Loucy (cell line): Measurements from ENCODE around the gene CAMK2D.

Experiments used
- H2AFZ ChIP-seq: fragments of 200-600 bp; sonication (generic); 2 replicates; pipeline ENCODE4 v1.6.0; 2016; ENCODE audit warnings: antibody characterized with exemption, mild to moderate bottlenecking, low read length, moderate library complexity
- H3F3A ChIP-seq: fragments of 200-600 bp; 2 replicates; pipeline ENCODE4 v1.6.0; 2016; ENCODE audit warnings: antibody characterized with exemption, low read depth, mild to moderate bottlenecking
- H3K27me3 ChIP-seq: fragments of 200-600 bp; sonication (generic); 2 replicates; pipeline ENCODE4 v1.6.1; 2014; ENCODE audit warnings: low read length, mild to moderate bottlenecking; ENCODE audit not compliant: insufficient read depth, poor library complexity, severe bottlenecking
- H3K36me3 ChIP-seq: fragments of 200-600 bp; sonication (generic); 2 replicates; pipeline ENCODE4 v1.6.1; 2016; ENCODE audit warnings: low read length; ENCODE audit not compliant: insufficient read depth
- H3K4me1 ChIP-seq: fragments of 200-600 bp; sonication (generic); 2 replicates; pipeline ENCODE4 v1.5.1; 2014; ENCODE audit warnings: low read length, mild to moderate bottlenecking; ENCODE audit not compliant: insufficient read depth, poor library complexity, severe bottlenecking
- H3K4me2 ChIP-seq: fragments of 200-600 bp; sonication (generic); 2 replicates; pipeline ENCODE4 v1.6.0; 2014; ENCODE audit warnings: antibody characterized with exemption, low read length, low read depth, mild to moderate bottlenecking; ENCODE audit not compliant: poor library complexity, severe bottlenecking
- H3K4me3 ChIP-seq: fragments of 200-600 bp; sonication (generic); 2 replicates; pipeline ENCODE4 v1.5.1; 2014; ENCODE audit warnings: low read length, mild to moderate bottlenecking, mixed read lengths; ENCODE audit not compliant: poor library complexity, severe bottlenecking
- H3K79me2 ChIP-seq: fragments of 200-600 bp; sonication (generic); 2 replicates; pipeline ENCODE4 v1.6.1; 2014; ENCODE audit warnings: low read length; ENCODE audit not compliant: insufficient read depth
- H3K9ac ChIP-seq: fragments of 200-600 bp; sonication (generic); 2 replicates; pipeline ENCODE4 v1.6.0; 2014; ENCODE audit warnings: mild to moderate bottlenecking, low read depth, low read length, moderate library complexity; ENCODE audit not compliant: poor library complexity, severe bottlenecking
- H3K9me2 ChIP-seq: fragments of 200-600 bp; sonication (generic); replicated peaks from 2 replicates; pipeline ENCODE4 v1.6.1; 2016; ENCODE audit warnings: low read depth, low read length, mixed read lengths
- H3K9me3 ChIP-seq: fragments of 200-600 bp; sonication (generic); 2 replicates; pipeline ENCODE4 v1.6.1; 2014; ENCODE audit warnings: mild to moderate bottlenecking, antibody characterized with exemption, low read length, low read depth; ENCODE audit not compliant: insufficient read depth
- H4K20me1 ChIP-seq: fragments of 200-600 bp; sonication (generic); 2 replicates; pipeline ENCODE4 v1.6.0; 2014; ENCODE audit warnings: antibody characterized with exemption, low read length, mild to moderate bottlenecking; ENCODE audit not compliant: insufficient read depth, poor library complexity, severe bottlenecking
- CTCF ChIP-seq: fragments of 200-600 bp; sonication (generic); conservative IDR thresholded peaks from 2 replicates; pipeline ENCODE4 v1.5.1; 2014; ENCODE audit warnings: mild to moderate bottlenecking, antibody characterized with exemption, low read length
- EZH2phosphoT487 ChIP-seq: fragments of 200-600 bp; IDR thresholded peaks from 2 replicates; pipeline ENCODE4 v1.6.1; 2018; ENCODE audit warnings: antibody characterized with exemption, mild to moderate bottlenecking, moderate library complexity, borderline replicate concordance

The CAMK2D gene

GRCh38 chr4:113505044-113505443, 256.5 kb downstream of the CAMK2D start:
- Histone ChIP-seq H3K4me3 (no peak overlapping the region), H3K4me1 (no peaks in the 10 kb centered on the region), H4K20me1 (no peaks in the 10 kb centered on the region), H3K9me2 (no peaks in the 10 kb centered on the region), H3F3A (no peaks in the 10 kb centered on the region), H3K27me3 (no peaks in the 10 kb centered on the region), H3K4me2 (no peak overlapping the region), H3K9ac (no peak overlapping the region), H3K9me3 (no peaks in the 10 kb centered on the region), H2AFZ (no peak overlapping the region), H3K36me3 (peaks cover 4% of the 10 kb centered on the region; the same call in 1 of the 2 replicates), H3K79me2 (no peaks in the 10 kb centered on the region)
- TF ChIP-seq CTCF (no peak), EZH2phosphoT487 (no peak)

GRCh38 chr4:113504422-113504821, 257.1 kb downstream of the CAMK2D start:
- Histone ChIP-seq H3K9me2 (no peaks in the 10 kb centered on the region), H3K79me2 (no peaks in the 10 kb centered on the region), H3K36me3 (peaks cover 4% of the 10 kb centered on the region; the same call in 1 of the 2 replicates), H3K4me2 (no peak overlapping the region), H3K9ac (no peak overlapping the region), H3K9me3 (no peaks in the 10 kb centered on the region), H2AFZ (no peak overlapping the region), H3K4me1 (no peaks in the 10 kb centered on the region), H3F3A (no peaks in the 10 kb centered on the region), H3K27me3 (no peaks in the 10 kb centered on the region), H3K4me3 (no peak overlapping the region), H4K20me1 (no peaks in the 10 kb centered on the region)
- TF ChIP-seq EZH2phosphoT487 = no peak
- TF ChIP-seq CTCF = no peak

- H3K4me2 ChIP-seq = no peak overlapping the region
- no peaks in the 10 kb centered on the region for H3K27me3 ChIP-seq
- no peaks in the 10 kb centered on the region for H3K79me2 ChIP-seq
- H3K4me3 ChIP-seq = no peak overlapping the region
- no peaks in the 10 kb centered on the region for H3F3A ChIP-seq
- no peaks in the 10 kb centered on the region for H3K9me3 ChIP-seq
- H4K20me1 ChIP-seq = no peaks in the 10 kb centered on the region
- H3K9ac ChIP-seq = no peak overlapping the region
- peaks cover 7% of the 10 kb centered on the region; the same call in 1 of the 2 replicates for H3K36me3 ChIP-seq
- H3K9me2 ChIP-seq = no peaks in the 10 kb centered on the region
- H2AFZ ChIP-seq = no peak overlapping the region
- TF ChIP-seq CTCF (no peak), EZH2phosphoT487 (no peak)
- no peaks in the 10 kb centered on the region for H3K4me1 ChIP-seq
Observed at GRCh38 chr4:113503691-113504090, 257.8 kb downstream of the CAMK2D start.
